HEK293T (cell line): Measurements from ENCODE around the gene STARD5.

Experiments
- ARNT ChIP-seq: fragments of 450-650 bp; IDR thresholded peaks from 2 replicates; pipeline ENCODE4 v1.6.1; 2017; ENCODE audit warnings: mild to moderate bottlenecking
- BHLHE40 ChIP-seq: fragments of 450-650 bp; IDR thresholded peaks from 2 replicates; pipeline ENCODE4 v1.6.1; 2016; ENCODE audit warnings: mild to moderate bottlenecking, moderate library complexity, borderline replicate concordance
- CTBP1 ChIP-seq: fragments of 450-650 bp; IDR thresholded peaks from 2 replicates; pipeline ENCODE4 v1.6.1; 2016; ENCODE audit warnings: borderline replicate concordance
- FOXA1 ChIP-seq: fragments of 450-650 bp; IDR thresholded peaks from 2 replicates; pipeline ENCODE4 v1.6.1; 2016; ENCODE audit warnings: mild to moderate bottlenecking
- FOXK2 ChIP-seq: fragments of 450-650 bp; IDR thresholded peaks from 2 replicates; pipeline ENCODE4 v1.6.1; 2016; ENCODE audit warnings: mild to moderate bottlenecking
- FOXM1 ChIP-seq: fragments of 450-650 bp; IDR thresholded peaks from 2 replicates; pipeline ENCODE4 v1.6.1; 2017; ENCODE audit warnings: mild to moderate bottlenecking, borderline replicate concordance
- HDGF ChIP-seq: fragments of 450-650 bp; IDR thresholded peaks from 2 replicates; pipeline ENCODE4 v1.6.1; 2017; ENCODE audit warnings: antibody characterized with exemption, borderline replicate concordance
- L3MBTL2 ChIP-seq: fragments of 450-650 bp; conservative IDR thresholded peaks from 2 replicates; pipeline ENCODE4 v1.6.1; 2016; ENCODE audit warnings: mild to moderate bottlenecking
- LEF1 ChIP-seq: fragments of 450-650 bp; IDR thresholded peaks from 2 replicates; pipeline ENCODE4 v1.6.1; 2017; ENCODE audit warnings: mild to moderate bottlenecking, borderline replicate concordance
- NFRKB ChIP-seq: fragments of 450-650 bp; IDR thresholded peaks from 2 replicates; pipeline ENCODE4 v1.6.1; 2016; ENCODE audit warnings: mild to moderate bottlenecking, moderate library complexity
- SP1 ChIP-seq: fragments of 450-650 bp; IDR thresholded peaks from 2 replicates; pipeline ENCODE4 v1.6.1; 2017
- SUZ12 ChIP-seq: fragments of 450-650 bp; IDR thresholded peaks from 2 replicates; pipeline ENCODE4 v1.6.1; 2016; ENCODE audit warnings: mild to moderate bottlenecking
- TARDBP ChIP-seq: fragments of 450-650 bp; IDR thresholded peaks from 2 replicates; pipeline ENCODE4 v1.6.1; 2016
- TF ChIP-seq, protein P1 (sequence below): fragments of 450-650 bp; IDR thresholded peaks from 2 replicates; pipeline ENCODE4 v1.6.1; 2016

GRCh38 chr15:81282606-81282895 lies 41.4 kb downstream of the STARD5 start:
- TF ChIP-seq SP1 = no peak
- TF ChIP-seq LEF1 = no peak
- no peak for TF ChIP-seq ARNT
- no peak for TF ChIP-seq SUZ12
- TF ChIP-seq FOXA1 = no peak
- no peak for TF ChIP-seq FOXM1
- TF ChIP-seq BHLHE40 = no peak
- no peak for TF ChIP-seq NFRKB
- TF ChIP-seq, protein P1, sequence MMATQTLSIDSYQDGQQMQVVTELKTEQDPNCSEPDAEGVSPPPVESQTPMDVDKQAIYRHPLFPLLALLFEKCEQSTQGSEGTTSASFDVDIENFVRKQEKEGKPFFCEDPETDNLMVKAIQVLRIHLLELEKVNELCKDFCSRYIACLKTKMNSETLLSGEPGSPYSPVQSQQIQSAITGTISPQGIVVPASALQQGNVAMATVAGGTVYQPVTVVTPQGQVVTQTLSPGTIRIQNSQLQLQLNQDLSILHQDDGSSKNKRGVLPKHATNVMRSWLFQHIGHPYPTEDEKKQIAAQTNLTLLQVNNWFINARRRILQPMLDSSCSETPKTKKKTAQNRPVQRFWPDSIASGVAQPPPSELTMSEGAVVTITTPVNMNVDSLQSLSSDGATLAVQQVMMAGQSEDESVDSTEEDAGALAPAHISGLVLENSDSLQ = no peak
- TF ChIP-seq HDGF = no peak
- TF ChIP-seq FOXK2 = no peak
- no peak for TF ChIP-seq L3MBTL2
- TF ChIP-seq CTBP1 = no peak
- no peak for TF ChIP-seq TARDBP
